Measurements from ENCODE around the gene RITA1.
A peak's percentile ranks its signal among the peaks of the same experiment; 100 is the strongest.

RITA1 gene

GRCh38 chr12:113174461-113175384 is 10.8 kb upstream of the RITA1 start:
- peak; percentile 44 for DNase-seq (ENCODE audit: low read depth)

DNA sequence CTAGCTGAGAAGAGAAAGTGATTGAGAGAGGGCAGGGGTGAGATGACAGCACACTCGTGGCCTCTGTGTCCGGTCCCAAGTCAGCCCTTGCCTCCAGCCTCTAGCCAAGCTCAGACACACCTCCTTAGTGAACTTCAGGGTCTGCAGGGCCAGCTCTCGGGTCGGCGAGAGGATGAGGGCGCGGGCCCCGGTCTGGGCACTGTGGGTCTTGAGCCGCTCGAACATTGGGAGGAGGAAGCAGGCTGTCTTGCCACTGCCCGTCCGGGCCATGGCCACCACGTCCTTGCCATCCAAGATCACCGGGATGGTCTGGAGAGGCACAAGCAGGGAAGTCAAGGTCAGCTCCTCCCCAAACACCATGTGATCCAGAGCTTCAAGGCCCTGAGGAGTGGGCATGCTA is 6.5 kb upstream of the RITA1 start:
- DNase-seq (ENCODE audit: low read depth): no peak

DNA sequence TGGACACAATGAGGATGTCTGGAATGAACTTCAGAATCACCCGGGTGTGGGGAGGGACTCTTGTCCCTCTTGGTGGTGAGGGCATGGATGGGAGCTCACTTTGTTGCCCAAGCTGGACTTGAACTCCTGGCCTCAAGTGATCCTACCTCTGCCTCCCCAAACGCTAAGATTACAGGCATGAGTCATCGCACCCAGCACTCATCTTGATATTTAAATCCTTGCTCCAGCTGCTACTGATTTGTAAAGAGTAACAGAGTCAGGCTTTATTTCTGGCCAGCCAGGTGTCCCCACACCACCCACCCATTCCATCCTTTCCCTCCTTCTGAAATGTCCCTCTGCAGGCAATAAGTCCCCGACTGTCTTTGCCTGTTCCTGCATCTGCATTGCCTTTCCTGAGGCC is 5.2 kb upstream of the RITA1 start:
- no peak for DNase-seq (ENCODE audit: low read depth)

DNA sequence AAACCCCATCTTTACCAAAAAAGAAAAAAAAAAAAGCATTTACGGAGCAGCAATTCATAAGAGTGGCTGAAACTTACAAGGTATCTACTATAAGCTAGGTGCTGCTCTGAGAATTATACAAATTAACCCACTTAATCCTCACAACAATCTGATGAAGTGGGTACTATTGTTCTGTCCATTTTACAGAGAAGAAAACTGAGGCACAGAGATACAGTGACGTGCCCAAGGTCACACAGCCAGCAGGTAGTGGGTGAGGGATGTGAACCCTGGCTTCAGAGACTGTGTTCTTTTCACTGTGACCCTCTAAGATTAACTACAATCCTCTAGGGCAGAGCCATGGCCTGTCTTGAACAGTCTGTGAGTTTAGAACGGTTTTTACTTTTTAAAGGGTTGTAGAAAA is 3.5 kb upstream of the RITA1 start:
- DNase-seq (ENCODE audit: low read depth): no peak

- no peak for DNase-seq (ENCODE audit: low read depth)
Measured at GRCh38 chr12:113183030-113183589, 2.4 kb upstream of the RITA1 start.

DNA sequence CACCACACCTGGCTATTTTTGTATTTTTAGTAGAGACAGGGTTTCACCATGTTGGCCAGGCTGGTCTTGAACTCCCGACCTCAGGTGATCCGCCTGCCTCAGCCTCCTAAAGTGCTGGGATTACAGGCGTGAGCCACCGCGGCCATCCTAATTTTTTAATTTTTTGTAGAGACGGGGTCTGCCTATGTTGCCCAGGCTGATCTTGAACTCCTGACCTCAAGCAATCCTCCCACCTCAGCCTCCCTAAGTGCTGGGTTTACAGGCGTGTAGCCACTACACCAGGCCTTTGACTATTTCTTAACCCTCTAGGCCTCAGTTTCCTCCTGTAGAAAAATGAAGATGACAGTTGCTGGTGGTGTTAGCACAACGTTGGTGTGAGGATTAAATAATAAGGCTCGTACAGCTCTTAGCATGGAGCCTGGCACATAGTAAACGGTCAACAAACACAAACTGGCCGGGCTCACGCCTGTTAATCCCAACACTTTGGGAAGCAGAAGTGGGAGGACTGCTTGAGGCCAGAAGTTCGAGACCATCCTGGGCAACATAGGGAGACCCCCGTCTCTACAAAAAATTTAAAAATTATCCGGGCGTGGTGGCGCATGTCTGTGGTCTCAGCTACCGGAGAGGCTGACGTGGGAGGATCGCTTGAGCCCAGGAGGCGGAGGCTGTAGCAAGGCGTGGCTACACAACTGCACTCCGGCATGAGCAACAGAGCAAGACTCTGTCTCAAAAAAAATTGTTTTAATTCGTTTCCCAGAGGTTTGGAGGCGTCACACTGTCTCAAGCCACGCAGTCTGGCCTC is 1.2 kb upstream of the RITA1 start:
- no peak for DNase-seq (ENCODE audit: low read depth)

DNA sequence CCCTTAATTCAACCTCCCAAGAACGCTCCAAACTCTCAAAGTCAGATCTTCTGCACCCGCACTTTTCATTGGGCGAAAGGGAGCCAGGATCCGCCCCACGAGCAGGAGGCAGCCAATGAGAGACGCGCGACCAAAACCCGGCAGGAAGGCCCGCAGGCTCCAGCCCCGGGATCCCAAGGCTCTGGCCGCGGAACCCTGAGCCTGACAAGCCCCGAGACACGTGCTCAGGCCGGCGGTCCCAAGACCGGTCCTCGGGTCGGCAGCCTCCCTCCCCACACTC is 681 bp upstream of the RITA1 start:
- DNase-seq (ENCODE audit: low read depth): peak; percentile 84

- peak; percentile 24 for DNase-seq (ENCODE audit: low read depth)
Measured at GRCh38 chr12:113186033-113186365, 478 bp downstream of the RITA1 start.

GRCh38 chr12:113186666-113187325 is 1.3 kb downstream of the RITA1 start:
- no peak for DNase-seq (ENCODE audit: low read depth)

DNA sequence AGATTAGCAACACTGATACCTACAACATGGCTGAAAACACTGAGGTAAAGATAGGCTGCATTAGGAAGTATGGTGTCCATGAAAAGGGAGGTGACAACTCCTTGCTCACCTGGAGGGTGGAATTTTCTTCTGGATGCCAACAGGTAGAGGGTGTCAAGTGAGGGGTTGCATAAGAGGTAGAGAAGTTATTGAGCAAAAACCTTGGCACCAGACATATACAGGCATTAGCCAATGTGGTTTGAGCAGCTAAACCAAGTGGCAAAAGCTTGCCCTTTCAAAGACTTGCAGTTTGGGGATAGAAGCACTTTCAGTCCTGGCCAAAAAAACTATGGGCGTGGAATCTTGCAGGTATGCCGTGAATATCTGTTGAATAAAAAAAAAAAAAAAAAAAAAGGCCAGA is 3.8 kb downstream of the RITA1 start:
- DNase-seq (ENCODE audit: low read depth): no peak

- DNase-seq (ENCODE audit: low read depth): peak; percentile 69
Measured at GRCh38 chr12:113190761-113191160, 5.2 kb downstream of the RITA1 start.

- DNase-seq (ENCODE audit: low read depth): no peak
Measured at GRCh38 chr12:113191227-113191626, 5.7 kb downstream of the RITA1 start.

DNA sequence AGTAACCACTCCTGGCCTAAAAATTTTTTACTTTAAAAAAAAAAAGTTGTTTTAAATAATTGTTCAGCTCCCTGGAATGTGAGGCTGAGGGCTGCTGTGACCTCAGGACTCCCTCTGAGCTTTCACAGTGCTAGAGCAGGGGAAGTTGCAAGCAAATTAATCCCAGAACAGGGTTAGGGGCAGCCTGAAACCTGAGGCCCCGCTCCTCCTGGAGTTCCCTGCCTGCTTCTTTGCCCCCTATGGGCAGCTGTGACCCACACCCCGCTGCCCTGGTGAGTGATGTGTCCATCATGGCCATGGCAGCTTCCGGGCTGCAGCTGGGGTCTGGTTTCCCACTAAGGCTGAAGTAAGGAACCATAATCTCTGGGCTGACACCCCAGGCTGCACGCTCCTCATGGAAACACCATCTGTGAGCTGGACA is 9.5 kb downstream of the RITA1 start:
- DNase-seq (ENCODE audit: low read depth): peak; percentile 58

DNA sequence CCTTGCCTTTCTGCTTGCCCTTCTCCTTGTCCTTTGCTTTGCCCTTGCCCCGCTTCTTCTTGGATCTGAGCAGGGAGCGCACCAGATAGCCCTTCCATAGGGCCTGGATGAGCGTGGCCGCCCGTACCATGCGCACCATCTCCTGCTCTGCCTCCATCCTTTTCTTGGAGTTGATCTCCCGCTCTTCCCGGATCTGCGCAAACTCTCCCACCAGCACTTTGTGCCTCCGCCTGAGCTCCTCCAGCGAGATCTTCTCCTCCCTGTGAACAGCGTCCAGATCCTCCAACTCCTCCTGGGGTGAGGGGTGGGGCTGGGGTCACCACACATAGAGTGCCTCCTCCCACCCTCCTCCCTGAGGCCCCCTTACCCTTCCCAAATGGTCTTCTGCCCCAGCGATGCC is 10.1 kb downstream of the RITA1 start:
- DNase-seq (ENCODE audit: low read depth): no peak

- DNase-seq (ENCODE audit: low read depth): no peak
Measured at GRCh38 chr12:113196582-113196981, 11.1 kb downstream of the RITA1 start.

DNA sequence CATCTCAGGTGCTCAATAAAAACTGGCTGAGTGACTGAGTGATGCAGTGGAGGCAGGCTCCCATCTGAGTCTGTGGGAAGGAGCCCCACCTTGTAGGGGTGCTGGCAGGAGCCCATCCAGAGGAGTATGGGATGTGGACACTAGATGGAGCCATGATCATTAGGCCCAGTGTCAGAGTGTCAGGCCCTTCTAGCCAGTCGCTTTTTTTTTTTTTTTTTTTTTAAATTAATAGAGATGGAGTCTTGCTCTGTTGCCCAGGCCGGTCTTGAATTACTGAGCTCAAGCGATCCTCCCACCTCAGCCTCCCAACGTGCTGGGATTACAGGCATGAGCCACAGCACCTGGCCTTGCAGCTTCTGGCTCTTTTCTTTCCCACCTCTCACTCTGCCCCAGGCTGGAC is 11.5 kb downstream of the RITA1 start:
- peak; percentile 77 for DNase-seq (ENCODE audit: low read depth)

- no peak for DNase-seq (ENCODE audit: low read depth)
Measured at GRCh38 chr12:113197518-113198077, 12.1 kb downstream of the RITA1 start.

- DNase-seq (ENCODE audit: low read depth): no peak
Measured at GRCh38 chr12:113198296-113198695, 12.8 kb downstream of the RITA1 start.

- no peak for DNase-seq (ENCODE audit: low read depth)
Measured at GRCh38 chr12:113200021-113200797, 14.7 kb downstream of the RITA1 start.

DNA sequence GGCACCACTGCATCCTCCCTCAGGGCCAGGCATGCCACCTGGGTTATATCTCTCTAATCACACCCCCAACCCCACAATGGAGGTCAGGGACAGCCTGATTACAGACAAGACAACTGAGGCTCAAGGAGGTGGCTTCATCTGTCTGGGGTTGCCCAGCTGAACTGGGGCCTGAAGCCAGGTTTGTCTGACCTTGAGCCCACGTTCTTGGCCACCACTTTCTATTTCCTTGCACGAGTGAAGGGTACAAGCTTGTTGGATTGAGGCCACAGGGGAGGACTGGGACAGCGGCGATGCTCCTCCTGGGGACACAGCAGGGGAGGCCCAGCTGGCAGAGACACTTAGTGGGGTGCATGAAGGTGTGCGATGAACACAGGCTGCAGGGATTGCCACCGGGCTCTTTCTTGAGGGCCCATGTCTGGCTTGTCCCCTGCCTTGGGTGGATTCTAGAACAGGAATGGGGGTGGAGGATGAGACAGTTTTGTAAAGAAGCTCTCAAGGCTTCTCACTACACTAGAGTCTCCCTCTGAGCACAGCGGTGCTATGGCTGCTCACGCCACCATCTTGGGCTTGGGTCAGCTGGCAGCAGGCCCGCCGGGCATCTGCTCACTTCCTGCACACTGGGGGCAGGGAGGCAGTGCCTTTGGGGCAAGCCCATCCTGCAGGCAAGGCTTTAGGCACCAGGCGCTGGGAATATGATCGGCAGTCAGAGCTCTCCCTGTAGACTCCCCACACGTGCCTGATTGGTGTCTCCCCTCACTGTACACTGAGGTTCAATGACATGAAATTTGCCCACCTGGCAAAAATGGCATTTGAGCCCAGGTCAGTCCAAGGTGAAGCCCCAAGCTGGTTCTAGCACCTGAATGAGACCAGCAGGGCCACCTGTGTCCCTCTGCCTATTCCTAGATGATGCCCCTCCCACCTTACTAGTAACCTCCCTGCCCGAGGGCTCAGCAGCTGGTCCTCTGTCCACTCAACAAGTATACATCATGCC is 16.0 kb downstream of the RITA1 start:
- no peak for DNase-seq (ENCODE audit: low read depth)

Measured in amniotic epithelial cell (primary cell).